Fibroblast of lung (primary cell): Measurements from ENCODE around the gene POC1B.

Experiments
- CTCF ChIP-seq, 2 donors: IDR thresholded peaks in 1 of 2; conservative IDR thresholded peaks in 1 of 2; 1 replicate in 1 of 2; 2 replicates in 1 of 2; pipeline ENCODE4 v1.5.1; 2011 to 2012; ENCODE audit warnings: low read length in 2 of 2, control low read depth in 1 of 2, inconsistent platforms in 1 of 2, low read depth in 1 of 2, mild to moderate bottlenecking in 1 of 2
- EZH2 ChIP-seq: IDR thresholded peaks from 2 replicates; pipeline ENCODE4 v1.5.1; 2012; ENCODE audit warnings: low read length, control low read depth, mild to moderate bottlenecking; ENCODE audit errors: missing control alignments

DNA sequence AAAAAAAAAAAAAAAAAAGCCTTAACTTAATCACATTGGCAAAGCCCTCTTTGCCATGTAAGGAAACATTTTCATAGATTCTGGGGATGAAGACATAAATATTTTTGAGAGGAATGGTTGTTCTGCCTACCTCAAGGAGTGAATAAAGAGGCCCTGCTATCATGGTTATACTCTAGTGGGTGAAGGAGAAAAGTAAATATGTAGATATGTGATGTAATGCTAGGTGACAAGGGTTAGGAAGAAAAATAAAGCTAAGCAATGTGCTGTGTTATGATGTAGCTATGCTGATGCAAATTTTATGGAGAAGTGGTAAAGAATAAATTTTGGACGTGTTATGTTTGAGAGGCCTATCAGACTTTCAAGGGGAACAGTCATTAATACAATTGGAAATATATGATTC, 93.5 kb downstream of the POC1B start:
- no peak for TF ChIP-seq CTCF (conservative IDR thresholded peaks at IDR 0.05 in 1 of 2, IDR thresholded peaks at IDR 0.05 in 1 of 2; ENCODE audit: low read depth in 1 of 2, low read length in 2 of 2)
- TF ChIP-seq EZH2: no peak
